GM18873 (cell line): ENCODE results near the gene SIRPG.

ENCODE experiments used
- ATAC-seq: cut with Tn5 transposase; IDR thresholded peaks from one replicate; pipeline ENCODE4 v1.9.1; 2021; ENCODE audit warnings: mild to moderate bottlenecking, moderate library complexity, moderate number of reproducible peaks; ENCODE audit not compliant: unreplicated experiment, low FRiP score

The SIRPG gene

DNA sequence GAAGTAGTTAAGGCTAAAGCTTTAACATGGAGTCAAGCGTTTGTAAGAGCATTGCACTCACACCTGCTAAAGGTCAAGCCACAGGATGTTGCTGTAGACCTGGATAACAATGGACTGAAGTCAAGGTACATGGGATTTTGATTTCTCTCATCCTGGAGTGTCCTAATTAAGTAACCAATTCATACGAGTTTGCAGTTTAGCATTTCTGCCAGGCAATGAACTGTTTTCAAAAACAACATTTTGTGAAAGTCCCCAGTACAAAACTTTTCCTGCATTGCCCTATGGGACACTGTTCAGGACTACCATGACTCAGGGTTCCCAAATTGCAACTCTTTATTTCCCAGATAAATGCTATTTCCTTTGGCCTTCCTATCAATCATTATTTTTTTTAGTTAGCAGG is 20.4 kb downstream of the SIRPG start:
- no peak for ATAC-seq

DNA sequence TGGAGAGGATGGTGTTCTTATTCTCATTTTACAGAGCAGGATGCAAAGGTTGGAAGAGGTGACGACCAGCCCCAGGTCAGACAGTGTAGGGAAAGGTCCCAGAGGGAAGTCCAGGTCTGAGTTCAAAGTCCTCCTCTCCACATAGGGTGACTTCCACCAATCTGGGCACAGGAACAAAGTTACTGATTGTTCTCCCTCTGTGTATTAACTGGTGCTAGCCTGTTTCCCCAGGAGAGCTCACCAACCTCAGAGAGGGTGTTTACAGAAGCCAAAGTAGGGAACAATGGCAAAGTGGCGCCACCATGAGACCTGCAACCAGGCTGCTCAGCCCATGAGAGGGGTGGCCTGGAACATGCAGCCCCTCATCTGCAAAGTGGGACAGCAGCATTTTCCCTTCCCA is 21.0 kb downstream of the SIRPG start:
- ATAC-seq = no peak

DNA sequence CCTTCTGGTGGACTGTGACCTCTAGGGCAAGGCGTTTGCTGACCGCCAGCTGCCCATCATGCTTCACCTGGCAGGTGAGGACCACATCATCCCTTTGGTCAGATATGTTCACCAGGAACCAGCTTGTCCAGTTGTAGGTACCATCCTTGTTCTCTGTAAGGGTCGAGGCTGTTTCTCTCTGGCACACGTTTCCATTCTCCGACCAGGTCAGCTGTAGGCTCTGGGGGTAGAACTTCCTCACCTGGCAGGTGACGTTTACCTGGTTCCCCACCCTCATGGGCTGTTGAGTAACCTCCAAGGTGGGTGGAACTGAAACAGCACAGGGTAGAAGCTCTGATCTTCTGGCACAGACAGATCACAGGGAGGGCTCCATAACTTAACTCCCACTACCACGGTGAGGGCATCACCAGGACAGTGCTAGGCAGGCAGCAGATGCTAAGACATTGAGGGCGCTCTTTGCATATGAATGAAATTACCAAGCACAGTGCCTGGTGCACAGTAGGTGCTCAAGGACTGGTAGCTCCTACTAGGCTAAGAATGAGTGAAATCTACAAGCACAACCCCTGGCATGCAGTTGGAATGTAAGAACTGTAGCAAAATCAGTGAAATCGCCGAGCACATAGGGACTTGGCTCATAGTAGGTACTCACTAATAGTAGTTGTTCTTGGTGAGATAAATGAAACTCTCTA is 22.1 kb downstream of the SIRPG start:
- ATAC-seq = no peak

DNA sequence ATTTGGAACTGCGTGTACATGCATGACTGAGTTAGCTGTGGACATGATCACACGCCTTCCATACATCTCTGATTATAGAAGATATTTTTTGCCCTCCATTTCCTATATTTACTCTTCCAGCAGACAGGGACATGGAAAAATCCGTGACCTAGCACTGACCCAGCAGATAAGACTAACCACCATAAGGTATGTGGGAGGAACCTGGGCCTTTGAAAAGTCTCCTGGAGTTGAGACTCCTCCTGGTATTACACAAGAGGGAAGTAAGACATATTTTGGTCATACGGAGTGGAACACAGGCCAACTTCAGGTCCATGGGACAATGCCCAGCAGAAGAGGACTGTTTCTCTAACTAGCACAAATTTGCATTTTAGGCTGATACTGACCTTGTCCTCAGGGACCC is 24.0 kb downstream of the SIRPG start:
- no peak for ATAC-seq

DNA sequence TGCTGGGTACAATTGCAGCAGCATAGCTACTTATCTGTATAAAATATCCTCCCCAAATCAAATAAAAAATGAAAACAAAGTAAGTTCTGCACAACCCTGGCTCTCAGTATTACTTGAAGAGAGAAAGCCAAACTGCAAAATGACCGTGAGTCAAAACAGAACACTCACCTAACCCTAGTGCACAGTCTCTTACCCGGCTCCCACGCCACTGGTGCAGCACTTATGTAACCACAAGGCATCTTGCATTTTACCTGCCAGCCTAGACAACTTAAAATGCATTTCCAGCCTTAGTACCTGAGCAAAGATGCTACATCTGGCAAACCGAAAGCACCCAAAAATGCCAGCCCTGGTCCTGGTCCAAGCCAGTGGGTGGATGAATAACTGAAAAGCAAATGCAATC is 25.4 kb downstream of the SIRPG start:
- no peak for ATAC-seq

DNA sequence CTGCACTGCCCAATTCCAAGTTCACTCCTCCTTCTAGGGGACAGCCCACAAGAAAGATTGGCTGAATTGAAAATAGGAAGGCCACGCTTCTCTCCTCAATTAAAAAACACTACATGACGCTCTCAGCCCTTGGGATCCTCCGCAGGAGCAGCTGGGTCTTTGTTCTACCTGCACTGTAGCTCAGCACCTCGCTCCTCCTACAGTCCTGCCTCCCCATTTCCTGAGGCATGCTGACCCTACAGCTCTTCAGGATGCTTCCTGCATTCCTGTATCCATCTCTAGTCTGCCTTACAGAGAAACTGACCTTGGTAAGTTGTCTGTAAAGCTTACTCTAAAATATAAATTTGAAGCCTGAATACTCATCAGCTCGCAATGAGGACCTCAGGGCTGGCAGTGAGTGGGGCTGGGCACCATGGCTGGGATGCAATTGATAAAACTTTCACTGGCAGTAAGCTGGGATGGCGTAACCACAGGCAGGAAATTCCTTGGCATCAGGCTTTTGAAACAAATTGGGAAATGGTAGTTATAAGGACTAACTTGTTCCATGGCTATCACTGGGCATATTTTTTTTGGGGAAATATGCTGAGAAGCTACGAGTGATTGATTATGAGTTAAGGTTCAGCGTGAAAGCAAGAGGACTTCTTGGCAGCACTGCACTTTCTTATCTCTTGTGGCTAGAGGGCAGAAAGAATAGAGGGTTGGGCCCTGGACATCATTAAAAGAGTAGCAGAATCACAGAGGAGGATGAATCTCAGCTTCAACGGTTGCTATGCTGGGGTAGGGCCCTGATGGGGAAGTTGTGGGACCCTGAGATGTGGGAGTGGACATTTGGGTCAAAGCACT is 26.0 kb downstream of the SIRPG start:
- no peak for ATAC-seq

DNA sequence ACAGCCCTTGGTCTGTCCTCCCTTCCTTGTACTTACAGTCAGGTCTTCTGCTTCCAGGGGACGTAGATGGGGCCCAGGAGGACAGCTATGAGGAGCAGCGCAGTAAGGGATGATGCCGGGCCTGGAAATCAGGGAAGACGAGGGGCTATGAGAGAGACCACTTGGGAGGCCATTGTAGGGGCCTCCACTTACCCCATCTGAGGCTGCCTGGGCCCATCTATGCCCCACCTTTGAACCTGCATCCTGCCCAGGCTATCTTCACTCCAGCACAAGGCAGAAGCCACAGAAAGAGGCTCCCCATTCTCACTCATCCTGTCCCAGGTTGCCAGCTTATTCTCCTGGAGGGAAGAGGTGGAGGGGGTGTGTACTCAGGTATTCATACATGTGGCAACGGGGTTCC is 27.4 kb downstream of the SIRPG start:
- ATAC-seq = no peak

DNA sequence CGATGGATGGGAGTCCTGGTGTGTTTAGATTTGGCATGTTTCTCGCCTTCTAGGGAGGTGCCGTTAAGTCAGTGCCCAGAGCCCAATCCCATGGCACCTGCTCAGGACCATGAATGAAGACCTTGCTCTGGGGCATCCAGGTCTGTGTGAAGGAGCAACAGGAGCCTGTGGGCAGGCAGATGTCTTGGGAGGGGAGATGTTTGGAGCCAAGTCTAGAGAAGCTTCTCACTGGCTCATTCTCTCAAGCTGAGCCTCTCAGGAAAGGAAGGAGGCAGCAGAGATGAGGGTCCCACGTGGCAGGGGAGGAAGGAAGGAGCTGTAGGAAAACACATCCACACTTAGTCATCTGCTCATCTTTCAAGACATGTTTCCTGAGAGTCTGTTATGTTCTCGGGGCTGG is 28.3 kb downstream of the SIRPG start:
- ATAC-seq = no peak

DNA sequence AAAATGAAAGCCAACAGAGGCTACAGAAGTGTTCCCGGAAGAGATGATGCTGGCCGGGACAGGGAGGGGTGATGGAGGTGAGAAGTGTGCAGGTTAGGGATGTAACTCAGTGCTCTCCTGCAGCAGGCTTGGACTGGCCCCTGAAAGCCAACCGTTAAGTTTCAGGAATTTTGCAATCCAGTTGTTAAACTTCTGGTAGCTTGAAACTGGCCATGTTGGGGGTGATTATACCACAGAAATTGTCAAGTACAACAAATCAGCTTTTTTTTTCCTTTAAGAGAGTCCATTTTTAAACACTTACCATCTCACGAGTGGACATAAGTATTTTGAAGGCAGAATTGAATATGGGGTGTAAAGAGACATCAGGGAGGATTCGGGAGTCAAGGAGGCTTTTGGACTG is 29.0 kb downstream of the SIRPG start:
- no peak for ATAC-seq

DNA sequence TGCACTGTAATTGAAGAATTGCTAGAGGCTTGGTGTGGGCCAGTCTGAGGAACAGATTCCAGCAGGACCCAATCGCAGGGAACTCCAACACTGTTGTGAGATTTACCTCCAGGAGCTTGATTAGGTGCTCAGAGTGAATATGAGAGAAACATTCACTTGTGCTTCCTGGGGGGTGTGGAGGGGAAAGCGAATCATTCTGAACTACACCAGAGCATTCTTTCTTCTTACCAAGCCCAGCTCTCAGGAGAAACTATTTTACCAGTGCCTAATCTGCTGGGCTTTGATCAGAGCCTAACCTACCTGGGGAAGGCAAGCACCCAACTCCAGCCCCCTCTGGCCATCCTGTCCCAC is 30.4 kb downstream of the SIRPG start:
- ATAC-seq = no peak

DNA sequence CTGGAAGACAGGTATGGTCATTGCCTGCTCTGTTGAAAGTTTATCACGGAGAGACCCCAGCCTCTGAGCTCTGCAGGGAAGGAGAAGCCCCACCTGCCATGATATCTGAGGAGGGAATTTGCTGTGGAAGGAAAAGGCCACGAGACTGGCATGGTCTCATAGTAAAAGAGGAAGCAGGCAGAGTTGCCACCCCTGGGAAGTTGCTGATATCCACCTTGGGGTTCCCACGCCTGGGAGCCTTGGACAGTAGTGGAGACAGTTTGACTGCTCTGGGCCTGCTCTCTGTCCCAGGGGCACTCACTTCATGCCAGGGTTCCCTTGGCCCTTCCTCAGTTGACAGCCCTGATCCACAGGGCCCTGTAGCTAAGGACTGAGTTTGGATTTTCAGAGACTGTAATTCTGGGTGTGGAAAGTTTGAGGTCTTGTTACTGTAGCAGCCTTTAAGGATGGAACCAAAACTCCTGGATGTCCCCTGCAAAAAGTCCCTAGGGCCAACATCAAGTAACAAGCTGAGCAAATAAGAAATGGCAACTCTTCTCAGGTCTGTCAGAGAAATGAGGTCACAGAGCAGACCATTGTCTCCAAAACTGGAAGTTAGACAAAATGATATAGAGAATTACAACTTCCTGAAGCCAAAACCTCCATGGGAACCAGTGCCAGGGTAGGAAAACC is 30.9 kb downstream of the SIRPG start:
- ATAC-seq = no peak

DNA sequence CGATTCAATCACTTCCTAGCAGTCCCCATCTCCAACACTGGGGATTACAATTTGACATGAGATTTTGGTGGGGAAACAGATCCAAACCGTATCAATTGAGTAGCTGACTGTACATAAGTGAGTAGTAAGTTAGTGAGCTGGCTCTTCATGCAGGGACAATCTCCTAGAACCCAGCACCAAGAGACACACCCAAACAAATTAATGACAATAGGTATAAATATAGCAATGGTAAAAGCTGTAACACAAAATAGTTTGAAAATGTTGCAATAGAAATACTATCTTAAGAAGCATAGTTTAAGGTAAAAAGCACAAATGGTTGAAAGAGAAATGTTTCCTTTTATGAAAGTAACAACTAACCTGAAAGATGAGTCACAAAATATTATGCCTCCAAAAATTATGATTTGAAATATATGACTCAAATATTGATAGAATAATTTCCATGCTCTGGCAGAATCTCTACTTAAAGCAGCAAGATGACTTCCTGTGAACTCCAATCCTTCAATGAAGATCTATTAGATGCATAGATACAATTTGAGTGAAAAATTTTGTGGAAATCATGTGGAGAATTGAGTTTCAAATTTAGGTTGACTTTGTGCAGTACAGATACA is 32.4 kb downstream of the SIRPG start:
- ATAC-seq = no peak

DNA sequence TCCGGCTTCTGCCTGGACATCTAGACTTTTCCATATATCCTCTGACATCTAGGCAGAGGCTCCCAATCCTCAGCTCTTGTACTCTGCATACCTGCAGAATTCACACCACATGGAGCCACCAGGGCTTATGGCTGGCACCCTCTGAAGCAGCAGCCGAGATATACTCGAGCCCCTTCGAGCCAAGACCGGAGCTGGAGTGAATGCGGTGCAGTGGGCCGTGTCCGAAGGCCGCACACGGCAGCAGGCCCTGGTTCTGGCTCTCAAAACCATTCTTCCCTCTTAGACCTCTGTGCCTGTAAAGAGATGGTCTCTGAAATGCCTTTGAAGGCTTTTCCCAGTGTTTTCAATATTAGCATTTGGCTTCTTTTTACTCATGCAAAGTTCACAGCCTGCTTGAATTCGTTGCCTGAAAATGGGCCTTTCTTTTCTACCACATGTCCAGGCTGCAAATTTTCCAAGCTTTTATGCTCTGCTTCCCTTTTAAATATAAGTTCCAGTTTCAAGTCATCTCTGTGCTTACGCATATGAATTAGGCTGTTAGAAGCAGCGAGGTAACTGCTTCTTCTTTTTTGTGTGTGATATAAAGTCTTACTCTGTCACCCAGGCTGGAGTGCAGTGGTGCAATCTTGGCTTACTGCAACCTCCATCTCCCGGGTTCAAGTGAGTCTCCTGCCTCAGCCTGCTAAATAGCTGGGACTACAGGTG is 33.9 kb downstream of the SIRPG start:
- no peak for ATAC-seq

DNA sequence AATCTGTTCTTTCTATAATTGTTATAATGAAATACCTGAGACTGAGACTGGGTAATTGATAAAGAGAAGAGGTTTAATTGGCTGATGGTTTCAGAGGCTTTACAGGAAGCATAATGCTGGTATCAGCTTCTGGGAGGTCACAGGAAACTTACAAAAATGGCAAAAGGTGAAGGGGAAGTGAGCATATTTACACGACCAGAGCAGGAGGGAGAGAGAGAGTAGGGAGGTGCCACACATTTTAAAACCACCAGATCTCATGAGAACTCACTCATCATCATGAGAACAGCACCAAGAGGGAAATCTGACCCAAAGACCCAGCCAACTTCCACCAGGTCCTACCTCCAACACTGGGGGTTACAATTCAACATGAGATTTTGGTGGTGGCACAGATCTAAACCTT is 35.1 kb downstream of the SIRPG start:
- ATAC-seq = no peak

DNA sequence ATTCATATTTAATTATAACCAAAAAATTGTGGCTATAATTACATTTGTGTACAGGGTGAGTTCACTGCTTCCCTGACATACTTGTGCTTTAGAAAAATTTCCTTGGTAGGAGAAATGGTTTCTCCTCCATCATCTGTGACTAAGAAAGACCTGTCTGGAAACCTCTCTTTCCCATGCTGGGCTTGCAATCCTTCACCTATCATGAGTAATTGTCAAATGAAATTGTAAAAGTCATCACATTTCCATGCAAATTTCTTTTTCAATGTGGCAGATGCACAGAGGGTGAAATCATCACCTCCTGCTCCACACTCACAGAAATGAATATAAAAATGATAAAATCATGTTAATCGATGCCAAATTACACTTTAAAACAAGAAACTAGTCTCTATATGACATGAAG is 36.3 kb downstream of the SIRPG start:
- ATAC-seq = no peak

DNA sequence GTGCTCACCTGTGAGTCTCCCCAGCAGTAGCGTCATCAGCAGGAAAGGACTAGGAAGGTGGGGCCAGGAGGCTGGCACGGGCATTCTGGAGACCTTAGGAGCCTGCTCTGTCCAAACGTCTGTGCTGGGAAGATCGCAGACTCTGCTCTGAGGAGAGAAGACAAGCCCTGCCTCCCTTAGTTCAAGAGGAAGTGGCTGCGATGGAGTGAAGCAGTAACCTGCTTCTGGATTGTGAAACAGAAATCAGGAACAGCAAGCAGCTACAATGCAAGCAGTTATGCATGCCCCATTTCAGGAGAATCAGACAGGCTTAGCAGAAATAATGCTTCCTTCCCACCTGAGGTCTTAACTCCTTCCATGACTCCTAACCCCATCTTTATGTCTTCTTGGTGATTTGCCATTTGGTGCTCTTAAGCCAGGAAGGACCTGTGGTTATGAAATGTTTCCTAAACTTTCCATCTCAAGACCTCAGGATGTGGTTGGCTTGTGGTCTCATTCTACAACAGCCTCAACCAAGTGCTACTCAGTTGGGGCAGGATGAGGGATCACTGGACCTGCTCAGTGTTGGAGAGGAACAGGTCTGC is 37.6 kb downstream of the SIRPG start, which contains the start of gene SIRPB1:
Gene SIRPB1 (minus strand): TSS at position 149 of the 584 bp plus-strand sequence. CDS start 65 bp downstream, at position 84.
- no peak for ATAC-seq

DNA sequence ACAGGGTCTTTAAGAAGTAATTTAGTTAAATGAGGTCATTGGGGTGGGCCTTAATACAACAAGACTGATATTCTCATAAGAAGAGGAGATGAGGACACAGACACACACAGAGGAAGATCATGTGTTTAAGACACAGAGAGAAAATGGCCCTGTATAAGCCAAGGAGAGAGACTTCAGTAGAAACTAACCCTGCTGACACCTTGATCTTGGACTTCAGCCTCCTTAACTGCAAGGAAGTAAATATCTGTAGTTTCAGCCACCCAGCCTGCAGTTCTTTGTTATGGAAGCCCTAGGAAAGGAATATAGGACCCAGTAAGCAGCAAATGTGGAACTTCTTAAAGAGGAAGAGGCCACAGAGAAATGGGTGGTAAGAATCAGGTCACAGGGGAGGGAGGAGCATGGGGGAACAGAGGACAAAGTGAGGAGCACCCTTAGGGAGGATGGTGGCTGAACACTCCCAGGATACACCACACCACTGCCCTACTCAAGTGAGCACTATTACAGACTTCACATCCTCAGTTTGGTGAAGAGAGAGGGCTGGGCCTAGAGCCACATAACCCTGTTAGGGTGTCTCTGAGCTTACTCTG is 38.5 kb downstream of the SIRPG start:
- no peak for ATAC-seq

DNA sequence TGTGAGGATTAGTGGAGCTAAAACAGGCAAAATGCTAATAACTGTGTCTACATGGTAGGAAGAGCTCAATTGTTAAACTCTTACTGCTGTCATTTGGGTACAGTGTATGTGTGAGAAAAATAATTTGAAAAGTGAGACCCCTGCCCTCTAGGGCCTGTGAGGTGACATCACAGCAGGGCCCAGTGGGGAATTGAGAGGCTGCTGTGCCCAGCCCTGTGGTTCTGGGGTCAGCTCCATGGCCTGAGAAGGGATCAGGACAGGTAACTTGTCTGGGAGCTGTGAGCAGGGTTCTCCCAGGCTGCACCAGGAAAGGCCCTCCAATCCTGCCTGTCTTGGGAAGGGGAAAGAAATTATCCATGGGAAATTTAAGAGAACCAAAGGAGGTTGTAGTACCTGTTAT is 39.1 kb downstream of the SIRPG start:
- ATAC-seq = no peak

DNA sequence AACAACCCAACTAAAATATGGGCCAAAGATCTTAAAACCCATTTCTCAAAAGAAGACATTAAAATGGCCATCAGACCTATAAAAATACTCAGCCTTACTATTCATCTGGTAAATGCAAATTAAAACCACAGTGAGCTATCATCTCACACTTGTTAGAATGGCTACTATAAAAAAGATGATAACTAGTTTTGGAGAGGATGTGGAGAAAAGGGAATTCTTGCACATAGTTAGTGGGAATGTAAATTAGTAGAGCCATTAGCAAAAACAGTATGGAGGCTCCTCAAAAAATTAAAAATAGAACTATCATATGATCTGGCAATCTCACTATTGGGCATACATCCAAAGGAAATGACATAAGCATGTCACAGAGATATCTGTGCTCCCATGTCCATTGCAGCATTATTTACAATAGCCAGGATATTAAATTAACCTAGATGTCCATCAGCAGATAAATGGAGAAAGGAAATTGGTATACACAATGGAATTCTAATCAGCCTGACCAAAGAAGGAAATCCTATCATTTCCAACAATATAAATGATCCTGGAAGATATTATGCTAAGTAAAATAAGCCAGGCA is 40.6 kb downstream of the SIRPG start:
- no peak for ATAC-seq
